ENCODE results near the gene ZSWIM2.
"Not testable (repeated sequence)": the region's sequence is repeated elsewhere in the genome, so short reads cannot be mapped to it uniquely, and the experiment has no call there.

Gene ZSWIM2

DNA sequence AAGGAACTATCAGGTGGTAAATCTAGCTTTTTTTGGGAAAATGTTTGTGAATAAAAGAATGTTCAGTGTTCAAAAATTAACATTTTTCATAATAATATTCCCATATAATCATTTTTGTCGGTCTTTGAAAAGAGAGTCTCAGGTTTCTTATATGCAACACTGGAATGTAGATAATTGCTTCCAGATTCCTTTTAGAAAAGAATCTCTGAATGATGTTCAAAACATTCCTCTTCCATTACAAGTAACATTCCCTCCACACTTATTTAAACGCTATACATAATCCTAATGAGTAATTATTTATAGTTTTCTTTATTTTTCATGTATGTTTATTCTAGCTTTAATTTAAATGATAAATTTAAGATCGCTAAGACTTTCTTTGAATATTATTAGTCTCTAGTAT lies 7.0 kb downstream of the ZSWIM2 start:
- DNase-seq = no peak

DNA sequence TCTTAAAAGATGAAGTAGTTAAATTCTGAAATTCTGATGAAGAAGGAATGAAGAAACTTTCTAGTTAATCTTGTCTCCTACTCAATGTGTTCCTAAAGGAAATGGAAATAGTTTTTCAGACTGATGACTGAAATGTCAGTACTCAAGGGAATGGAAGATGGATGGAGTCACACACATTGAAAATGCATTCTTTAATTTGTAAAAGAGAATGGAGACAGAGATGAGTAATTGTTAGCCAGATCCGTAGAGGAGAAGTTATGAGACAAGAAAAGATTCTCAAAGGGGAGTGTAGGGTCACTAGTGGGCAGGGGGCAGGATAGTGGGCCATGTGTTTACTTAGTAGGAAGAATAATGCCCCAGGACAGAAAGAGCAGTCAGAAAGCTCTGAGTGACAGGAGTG lies 13.3 kb downstream of the ZSWIM2 start:
- no peak for DNase-seq

DNA sequence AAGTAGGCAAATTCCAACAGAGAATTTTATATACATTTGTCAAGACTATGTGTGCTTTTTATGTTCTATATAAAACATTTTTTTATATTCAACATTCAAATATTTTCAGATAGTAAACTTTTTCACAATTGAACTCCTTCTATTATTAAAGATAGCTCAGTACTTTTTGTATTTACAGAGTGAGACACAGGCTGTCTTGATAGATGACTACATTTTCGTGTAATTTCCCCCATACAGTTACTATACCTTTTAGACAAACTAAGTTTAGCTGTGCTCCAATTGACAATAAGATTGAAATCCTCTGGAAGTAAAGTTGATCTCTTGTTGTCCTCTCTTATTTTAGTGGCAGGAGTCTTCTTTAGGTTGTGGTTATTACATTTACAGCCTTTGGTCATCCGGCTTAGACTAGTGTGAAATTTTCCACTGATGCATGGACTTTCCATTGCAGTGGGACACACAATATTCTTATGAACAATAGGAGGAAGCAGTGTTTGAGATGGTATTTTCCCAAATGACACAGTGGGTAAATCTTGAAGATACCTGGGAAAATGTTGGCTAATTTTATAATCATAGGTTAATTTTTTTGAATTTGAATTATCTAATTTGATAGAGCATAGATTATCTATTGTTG lies 21.0 kb downstream of the ZSWIM2 start:
- DNase-seq = no peak

DNA sequence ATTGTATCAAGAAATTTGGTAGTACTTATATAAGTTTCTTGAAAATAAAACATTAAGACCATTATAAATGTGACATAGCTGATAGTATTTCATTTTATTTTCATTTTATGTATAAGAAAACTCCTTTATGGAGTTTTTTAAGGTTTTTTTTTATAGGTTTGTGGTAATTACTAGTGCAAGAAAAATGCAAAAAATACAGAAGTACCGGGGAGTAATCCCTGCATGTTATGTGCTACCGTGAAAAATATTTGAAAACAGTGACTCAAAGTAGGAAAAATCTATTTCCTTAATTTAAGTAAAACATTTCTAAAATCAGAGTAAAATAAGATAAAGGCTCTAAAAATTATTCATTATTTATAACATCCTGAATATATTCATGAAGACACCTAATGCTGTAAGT lies 21.6 kb downstream of the ZSWIM2 start:
- DNase-seq = no peak

DNA sequence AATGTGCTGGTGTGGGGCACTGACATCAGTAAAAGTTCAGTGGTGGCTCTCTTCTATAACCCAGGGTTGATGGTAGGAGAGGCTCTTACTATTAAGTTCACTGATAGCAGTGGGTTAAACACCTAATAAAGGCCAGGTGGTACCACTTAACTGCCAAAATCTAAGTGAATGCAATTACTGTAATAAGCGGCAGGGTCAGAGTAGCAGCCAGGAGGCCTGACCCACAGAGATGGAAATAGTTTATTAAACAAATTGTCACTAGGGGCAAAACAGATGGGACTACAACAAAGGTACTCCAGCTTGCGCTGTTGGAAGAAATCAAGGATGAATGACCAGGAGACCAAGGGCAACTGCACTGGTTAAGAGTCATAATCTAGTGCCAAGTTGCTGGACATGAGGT lies 26.6 kb downstream of the ZSWIM2 start:
- DNase-seq = no peak

DNA sequence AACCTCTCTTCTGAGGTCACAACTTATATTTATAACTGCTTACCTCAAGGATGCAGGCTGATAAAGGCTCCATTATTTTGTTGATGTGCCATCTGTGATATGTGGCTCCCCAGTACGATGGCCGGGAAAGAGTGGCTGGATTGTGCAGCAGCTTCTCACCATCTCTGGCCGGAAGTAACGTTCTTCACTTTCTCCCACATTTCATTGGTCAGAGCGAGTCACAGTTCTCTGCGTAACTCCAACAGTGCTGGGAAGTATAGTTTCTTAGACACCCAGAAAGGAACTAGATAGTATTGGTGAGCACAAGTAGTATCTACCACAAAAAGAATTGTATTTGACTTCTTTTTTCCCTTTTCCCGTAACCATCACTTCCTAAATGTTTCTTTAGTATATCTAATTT lies 28.7 kb downstream of the ZSWIM2 start:
- no peak for DNase-seq

DNA sequence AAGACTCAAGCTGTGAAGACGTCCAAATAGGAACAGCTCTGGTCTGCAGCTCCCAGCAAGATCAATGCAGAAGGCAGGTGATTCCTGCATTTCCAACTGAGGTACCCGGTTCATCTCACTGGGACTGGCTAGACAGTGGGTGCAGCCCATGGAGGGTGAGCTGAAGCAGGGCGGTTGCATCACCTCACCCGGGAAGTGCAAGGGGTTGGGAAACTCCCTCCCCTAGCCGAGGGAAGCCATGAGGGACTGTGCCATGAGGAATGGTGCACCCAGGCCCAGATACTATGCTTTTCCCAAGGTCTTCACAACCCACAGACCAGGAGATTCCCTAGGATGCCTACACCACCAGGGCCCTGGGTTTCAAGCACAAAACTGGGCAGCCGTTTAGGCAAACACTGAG lies 37.2 kb downstream of the ZSWIM2 start:
- DNase-seq = not testable (repeated sequence)

DNA sequence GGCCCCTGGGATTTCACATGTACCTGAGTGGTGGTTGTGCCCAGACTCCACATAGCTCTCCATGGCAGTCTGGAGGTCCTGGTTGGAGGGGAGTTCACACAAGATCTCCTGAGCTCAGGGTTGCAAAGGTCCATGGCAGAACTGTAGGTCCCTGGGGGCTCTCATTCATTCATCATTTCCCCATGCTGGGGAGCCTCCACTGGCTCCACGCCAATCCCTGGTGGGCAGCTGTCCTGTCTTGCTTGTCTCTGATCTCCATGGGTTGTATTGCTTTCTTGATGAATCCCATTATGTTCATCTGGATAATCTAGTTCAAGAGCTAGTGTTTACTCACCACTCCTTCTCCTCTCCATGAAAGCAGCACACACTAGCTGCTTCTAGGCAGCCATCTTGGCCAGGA lies 42.4 kb downstream of the ZSWIM2 start:
- DNase-seq = no peak

DNA sequence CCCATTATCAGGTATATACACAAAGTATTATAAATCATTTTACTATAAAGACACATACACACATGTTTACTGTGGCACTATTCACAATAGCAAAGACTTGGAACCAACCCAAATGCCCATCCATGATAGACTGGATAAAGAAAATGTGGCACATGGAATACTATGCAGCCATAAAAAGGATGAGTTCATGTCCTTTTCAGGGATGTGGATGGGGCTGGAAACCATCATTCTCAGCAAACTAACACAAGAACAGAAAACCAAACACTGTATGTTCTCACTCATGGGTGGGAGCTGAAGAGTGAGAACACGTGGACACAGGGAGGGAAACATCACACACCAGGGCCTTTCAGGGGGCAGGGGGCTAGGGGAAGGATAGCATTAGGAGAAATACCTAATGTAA lies 50.4 kb downstream of the ZSWIM2 start:
- DNase-seq = not testable (repeated sequence)

DNA sequence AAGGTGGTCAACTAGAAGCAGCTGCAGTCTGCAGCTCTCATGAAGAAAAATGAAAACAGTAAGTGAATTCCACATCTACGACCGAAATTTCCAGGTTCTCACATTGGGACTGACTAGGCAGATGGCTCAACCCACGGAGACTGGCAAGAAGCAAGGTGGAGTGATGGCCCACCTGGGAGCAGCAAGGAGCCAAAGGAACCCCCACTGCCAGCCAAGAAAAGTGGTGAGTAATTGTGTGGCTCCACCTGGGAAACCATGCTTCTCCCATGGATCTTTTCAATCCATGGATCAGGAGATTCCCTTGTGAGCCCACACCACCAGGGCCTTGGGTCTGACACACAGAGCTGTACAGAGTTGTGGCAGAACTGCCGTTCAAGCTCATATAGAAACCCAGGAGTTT lies 64.0 kb downstream of the ZSWIM2 start:
- DNase-seq = no peak

DNA sequence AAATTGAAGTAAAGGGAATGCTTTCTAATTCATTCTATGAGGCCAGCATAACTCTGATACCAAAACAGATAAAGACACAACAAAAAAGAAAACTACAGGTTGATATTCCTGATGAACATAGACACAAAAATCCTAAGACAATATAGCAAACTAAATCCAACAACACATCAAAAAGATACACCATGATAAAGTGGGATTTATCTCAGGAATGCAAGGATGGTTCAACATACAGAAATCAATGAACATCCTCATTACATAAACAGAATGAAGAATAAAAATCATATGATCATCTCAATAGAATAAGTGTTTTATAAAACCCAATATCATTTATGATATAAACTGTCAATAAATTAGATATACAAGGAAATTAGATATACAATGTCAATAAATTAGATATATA lies 65.7 kb downstream of the ZSWIM2 start:
- DNase-seq = no peak

DNA sequence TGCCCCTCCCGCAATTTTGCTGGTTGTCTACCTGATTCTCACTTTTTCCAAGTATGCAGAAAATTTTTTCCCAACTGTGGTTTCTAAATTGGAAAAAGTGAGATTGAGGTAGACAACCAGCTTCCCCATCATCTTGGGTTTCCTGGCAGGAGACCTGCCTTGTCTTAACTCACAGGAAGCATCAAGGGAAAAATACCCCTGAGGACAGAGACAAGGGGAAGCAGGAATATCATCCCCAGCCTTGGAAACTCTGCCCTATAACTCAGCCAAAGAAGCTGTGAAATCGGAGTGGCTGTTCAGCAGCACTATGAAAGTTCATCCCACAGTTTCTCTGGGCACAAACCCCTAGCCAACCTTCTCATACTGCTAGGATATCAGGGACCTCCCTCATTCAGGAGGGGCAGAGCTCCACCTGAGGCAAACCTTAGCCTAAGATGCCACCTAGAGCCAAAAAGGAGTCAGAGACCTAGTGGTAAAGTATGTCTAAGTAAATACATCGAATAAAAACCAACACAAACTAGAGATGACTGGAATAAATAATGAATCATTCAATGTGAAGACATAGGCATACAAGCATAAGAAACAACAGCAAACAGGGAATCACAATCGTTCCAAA lies 68.2 kb downstream of the ZSWIM2 start:
- DNase-seq = no peak
